Skeletal muscle cell (primary cell): Measurements from ENCODE around the gene UCP2.
"Not testable (repeated sequence)": the region's sequence is repeated elsewhere in the genome, so short reads cannot be mapped to it uniquely, and the experiment has no call there.

Experiments used
- DNase-seq: peaks from one replicate; pipeline ENCODE4 v3.0.0-alpha.2; 2010; ENCODE audit warnings: low read depth
- H3K4me3 ChIP-seq: 2 replicates; pipeline ENCODE4 v1.5.1; 2011; ENCODE audit warnings: low read depth, mild to moderate bottlenecking, control low read depth, low read length, moderate library complexity

UCP2 gene

DNA sequence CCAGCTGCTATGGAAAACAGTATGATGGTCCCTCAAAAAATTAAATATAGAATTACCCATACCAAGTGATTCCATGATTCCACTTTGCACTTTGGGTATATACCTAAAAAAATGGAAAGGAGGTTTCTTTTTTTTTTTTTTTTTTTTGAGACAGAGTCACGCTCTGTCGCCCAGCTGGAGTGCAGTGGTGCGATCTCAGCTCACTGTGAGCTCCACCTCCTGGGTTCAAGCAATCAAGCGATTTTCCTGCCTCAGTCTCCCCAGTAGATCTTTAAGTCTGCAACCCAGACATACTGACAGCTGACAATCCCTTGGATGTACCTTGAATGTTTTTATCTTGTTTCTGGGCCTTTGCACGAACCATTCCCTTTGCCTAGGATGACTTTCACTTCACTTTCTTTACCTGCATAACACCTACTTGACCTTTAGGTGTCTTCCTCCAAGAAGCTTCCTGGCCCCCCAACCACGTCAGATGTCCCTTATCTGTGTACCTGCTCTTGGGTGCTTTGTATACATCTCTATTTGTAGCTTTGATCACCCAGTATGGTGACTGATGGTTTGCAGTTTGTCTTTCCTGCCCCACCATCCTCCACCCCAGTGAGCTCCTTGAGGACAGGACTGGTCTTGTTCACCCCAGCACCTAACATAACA lies 14.6 kb upstream of the UCP2 start:
- DNase-seq = no peak
- H3K4me3 ChIP-seq = no peak overlapping the region

- H3K4me3 ChIP-seq = no peak overlapping the region
- DNase-seq = no peak
These were observed 13.6 kb upstream of the UCP2 start for GRCh38 chr11:73996161-73996747.

DNA sequence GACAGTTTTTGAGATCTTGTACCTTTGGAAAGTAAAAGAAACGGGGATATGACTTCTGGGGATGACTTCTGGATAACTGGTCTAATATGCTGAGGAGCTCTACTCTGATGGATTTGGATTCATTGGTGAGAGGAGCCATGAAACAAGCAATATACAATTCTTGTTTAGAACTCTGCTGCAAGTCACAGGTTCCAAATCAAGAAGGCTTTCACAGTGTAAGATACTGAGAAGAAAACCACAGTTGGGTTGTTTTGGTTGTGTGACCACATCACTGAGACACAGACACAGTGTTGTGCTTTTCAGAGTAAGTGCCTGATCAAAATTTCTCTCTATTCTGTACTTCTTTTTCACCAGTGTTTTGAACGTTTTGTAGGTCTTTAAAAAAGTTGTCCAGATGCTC lies 13.1 kb upstream of the UCP2 start:
- DNase-seq = no peak
- no peak overlapping the region for H3K4me3 ChIP-seq

GRCh38 chr11:73995247-73995646 lies 12.6 kb upstream of the UCP2 start:
- H3K4me3 ChIP-seq = no peak overlapping the region
- no peak for DNase-seq

- DNase-seq = no peak
- H3K4me3 ChIP-seq = no peak overlapping the region
These were observed 8.9 kb upstream of the UCP2 start for GRCh38 chr11:73991471-73992006.

GRCh38 chr11:73990730-73991129 lies 8.1 kb upstream of the UCP2 start:
- no peak overlapping the region for H3K4me3 ChIP-seq
- no peak for DNase-seq

GRCh38 chr11:73989156-73989555 lies 6.5 kb upstream of the UCP2 start:
- H3K4me3 ChIP-seq = no peak overlapping the region
- no peak for DNase-seq

GRCh38 chr11:73988227-73988626 lies 5.6 kb upstream of the UCP2 start:
- no peak for DNase-seq

DNA sequence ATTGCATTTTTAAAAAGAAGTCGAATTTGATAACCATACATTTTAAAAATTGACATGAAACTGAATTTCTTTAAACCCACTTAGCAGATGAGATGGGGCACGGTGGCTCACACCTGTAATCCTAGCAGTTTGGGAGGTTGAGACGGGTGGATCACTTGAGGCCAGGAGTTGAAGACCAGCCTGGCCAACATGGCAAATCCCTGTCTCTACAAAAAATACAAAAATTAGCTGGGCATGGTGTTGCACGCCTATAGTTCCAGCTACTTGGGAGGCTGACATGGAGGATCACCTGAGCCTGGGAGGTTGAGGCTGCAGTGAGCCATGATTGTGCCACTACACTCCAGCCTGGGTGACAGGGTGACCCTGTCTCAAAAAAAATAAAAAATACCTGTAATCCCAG lies 3.0 kb upstream of the UCP2 start:
- DNase-seq, H3K4me3 ChIP-seq: not testable (repeated sequence)

More at GRCh38 chr11:73988227-73988626, 5.6 kb upstream of the UCP2 start:
- no peak overlapping the region for H3K4me3 ChIP-seq

DNA sequence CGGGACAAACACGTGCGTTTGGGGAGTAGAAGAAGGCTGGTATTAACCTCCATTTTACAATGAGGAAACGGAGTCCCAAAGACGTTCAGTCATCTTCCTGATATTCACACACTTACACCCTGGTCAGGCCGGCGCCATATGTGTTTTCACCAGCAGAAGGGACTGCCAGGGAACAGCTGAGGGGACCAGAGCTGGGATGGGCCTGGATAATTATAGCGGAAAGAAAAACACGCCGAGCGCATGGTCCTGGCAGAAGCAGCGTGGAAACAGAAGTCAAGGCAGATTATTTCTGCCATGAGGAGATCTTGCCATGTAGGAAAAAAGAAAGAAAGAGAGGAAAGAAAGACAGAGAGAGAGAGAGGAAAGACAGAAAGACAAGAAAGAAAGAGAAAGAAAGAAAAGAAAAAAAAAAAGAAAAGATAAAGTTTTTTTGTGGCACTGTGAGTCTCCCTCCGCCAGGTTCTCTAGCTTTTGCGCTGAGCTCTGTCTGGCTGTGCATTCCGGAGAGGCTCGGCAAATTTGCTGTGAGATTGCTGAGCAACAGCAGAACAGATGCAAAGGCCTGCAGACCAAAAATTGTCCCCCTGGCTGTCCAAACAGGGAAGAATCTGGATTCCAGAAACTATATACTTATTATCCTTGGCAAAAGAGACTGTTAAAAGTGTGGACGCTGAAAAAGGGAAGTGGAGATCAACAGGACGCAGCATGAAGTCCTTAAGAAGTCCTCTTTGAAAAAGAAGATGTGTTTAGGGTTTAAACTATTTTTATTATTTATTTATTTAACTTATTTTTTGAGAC lies 1.3 kb upstream of the UCP2 start:
- H3K4me3 ChIP-seq = peak overlapping the region; percentile 70
- no peak for DNase-seq

DNA sequence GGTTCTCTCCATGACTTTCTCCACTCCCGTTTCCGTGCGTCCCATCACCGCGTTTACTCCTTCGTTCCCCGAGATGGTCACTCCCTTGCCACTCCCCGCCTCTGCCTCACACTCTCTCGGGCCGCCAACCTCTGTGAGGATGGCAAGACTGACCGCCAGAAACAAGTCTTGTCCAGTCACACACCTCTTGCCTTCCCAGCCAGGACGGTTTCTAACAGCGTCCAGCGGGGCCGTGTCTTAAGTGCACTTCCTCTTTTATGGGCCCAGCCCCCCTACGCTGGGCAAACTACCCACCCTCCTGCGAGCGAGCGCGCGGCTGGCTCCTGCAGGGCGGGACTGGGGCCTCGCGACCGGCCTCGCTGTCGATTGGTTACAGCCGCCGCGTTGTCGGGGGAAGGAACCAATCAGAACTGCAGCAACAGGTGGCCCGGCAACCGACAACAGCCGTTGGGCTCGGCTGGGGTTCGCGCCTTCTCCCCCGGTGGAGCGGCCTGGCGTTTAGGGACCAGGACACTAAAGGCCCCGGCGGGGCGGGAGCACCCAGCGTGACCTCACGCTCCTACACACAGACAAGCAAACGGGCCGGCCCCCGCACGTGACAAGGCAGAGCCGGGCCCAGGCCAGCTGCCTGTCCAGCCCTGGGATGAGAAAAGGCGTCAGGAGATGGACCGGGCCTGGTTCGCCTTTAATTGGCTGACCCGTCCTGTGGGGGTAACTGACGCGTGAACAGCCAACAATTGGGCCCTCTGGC lies 522 bp upstream of the UCP2 start:
- peak; percentile 43 for DNase-seq
- peak overlapping the region; percentile 70 for H3K4me3 ChIP-seq

- peak overlapping the region; percentile 70 for H3K4me3 ChIP-seq
- no peak for DNase-seq
These were observed 1.4 kb downstream of the UCP2 start for GRCh38 chr11:73981051-73981805.

GRCh38 chr11:73980001-73980961 lies 2.4 kb downstream of the UCP2 start:
- H3K4me3 ChIP-seq = no peak overlapping the region
- no peak for DNase-seq

DNA sequence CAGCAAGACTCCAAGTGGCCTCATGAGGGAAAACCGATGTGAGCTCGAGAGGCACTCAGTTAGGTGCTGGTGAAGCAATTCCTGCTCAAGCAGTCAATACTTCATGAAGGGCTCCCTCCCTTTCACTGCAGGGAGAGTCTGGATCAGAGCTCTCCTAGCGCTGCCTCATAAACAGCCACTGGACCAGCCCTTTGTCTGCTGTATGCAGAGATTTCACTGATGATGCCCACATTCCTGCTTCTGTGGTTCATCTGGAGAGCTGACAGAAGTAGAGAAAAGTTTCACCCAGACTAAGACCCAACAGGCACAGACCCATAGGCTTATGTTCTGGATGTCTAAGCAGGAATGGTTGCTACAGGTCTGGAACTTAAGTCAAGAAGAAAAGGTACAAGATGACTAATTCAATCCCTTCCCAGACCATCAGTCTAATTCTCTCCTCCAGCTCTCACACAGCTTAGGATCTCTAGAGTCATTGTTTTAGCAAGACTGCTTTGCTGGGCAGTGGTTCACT lies 4.0 kb downstream of the UCP2 start:
- H3K4me3 ChIP-seq = no peak overlapping the region
- no peak for DNase-seq

GRCh38 chr11:73977856-73978519 lies 4.7 kb downstream of the UCP2 start:
- H3K4me3 ChIP-seq = no peak overlapping the region
- DNase-seq = no peak

DNA sequence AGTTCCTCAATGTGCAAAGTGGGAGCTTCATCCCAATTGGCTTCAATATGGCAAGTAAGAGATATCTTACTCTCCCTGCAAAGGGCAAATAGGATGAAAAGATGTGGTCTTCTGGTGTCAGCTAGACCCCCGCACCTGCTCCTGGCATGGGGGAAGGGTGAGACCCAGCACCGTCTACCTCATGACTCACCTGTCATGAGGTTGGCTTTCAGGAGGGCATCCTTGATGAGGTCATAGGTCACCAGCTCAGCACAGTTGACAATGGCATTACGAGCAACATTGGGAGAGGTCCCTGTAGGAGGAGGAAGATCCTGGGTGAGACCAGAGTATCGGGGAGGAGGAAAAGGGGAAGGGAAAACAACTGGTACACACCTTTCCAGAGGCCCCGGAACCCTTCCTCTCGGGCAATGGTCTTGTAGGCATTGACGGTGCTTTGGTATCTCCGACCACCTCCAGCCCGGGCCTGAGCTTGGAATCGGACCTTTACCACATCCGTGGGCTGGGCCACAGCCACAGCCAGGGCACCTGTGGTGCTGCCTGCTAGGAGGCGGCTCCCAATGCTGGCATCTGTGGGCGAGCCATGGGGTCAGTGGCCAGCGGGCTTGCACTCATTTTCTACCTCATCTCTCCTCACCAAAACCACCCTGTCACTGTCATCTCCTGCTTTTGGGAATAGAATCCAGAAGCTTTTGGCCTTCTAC lies 6.0 kb downstream of the UCP2 start:
- H3K4me3 ChIP-seq = no peak overlapping the region
- no peak for DNase-seq

DNA sequence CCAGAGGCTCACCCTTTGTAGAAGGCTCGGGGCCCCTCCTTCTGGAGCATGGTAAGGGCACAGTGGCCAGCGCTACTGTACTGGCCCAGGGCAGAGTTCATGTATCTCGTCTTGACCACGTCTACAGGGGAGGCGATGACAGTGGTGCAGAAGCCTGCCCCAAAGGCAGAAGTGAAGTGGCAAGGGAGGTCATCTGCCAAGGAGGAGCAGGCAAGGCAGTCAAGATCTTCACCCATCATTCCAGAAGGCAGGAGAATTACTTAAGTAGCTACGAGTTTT lies 7.2 kb downstream of the UCP2 start:
- no peak overlapping the region for H3K4me3 ChIP-seq
- no peak for DNase-seq
